ENCODE data around the gene KDM8. TPM values are rescaled to one million over a fixed set of nuclear protein-coding genes. Genes with fewer than 3 reads are reported as not detected.

The KDM8 gene
- total and polyA plus RNA-seq, 9 of the 15 experiments (the other 6 are each of a cell fraction or from before 2014, with no cell fraction given): 0.61 to 9.1 (median 5.4) TPM

GRCh38 chr16:27222249-27223225 lies 19.2 kb downstream of the KDM8 start:
- Histone ChIP-seq H3K9me3 (replicated peaks; ENCODE audit: control insufficient read depth, insufficient read depth, low read depth, low read length) (no peaks in the 10 kb centered on the region), H3K9ac (ENCODE audit: insufficient read depth in 1 of 2, low read depth in 2 of 2, low read length in 2 of 2) (peak overlapping the region in 1 of 2 experiments; percentile 42; a peak in 1 of 4 replicates), H3K79me2 (ENCODE audit: control insufficient read depth, insufficient read depth, low read length) (no peaks in the 10 kb centered on the region), H2AFZ (ENCODE audit: low read depth, low read length) (no peak overlapping the region), H3K9me1 (ENCODE audit: control insufficient read depth, insufficient read depth, low read length) (no peaks in the 10 kb centered on the region), H3K27ac (ENCODE audit: extremely low read depth, low read depth, low read length) (no peak overlapping the region; the same call in 2 of the 3 replicates), H3K4me2 (ENCODE audit: insufficient read depth, low read length) (no peak overlapping the region), H3K27me3 (ENCODE audit: control insufficient read depth in 2 of 2, insufficient read depth in 2 of 2, low read length in 2 of 2) (no peaks in the 10 kb centered on the region), H3K36me3 (ENCODE audit: control insufficient read depth, insufficient read depth, low read length) (peaks cover 9% of the 10 kb centered on the region; the same call in 2 of the 3 replicates), H3K4me1 (replicated peaks in 1 of 2; ENCODE audit: control insufficient read depth in 2 of 2, insufficient read depth in 2 of 2, low read length in 2 of 2) (peaks cover 0 to 18% of the 10 kb centered on the region in 2 experiments; a peak in 2 of 5 replicates), H4K20me1 (replicated peaks; ENCODE audit: control insufficient read depth, insufficient read depth, low read length) (no peaks in the 10 kb centered on the region), H3K4me3 (no peak overlapping the region)
- ChIA-PET POLR2A (interaction anchor here (0.7 to 1.2 kb wide), 2 partner anchors 29 to 150 kb away, joined by 3 read pairs; no protein-coding TSS in a partner anchor), CTCF (ENCODE audit: low intra/inter-chr PET ratio) (no interaction called here)
- intact Hi-C loops (cut with micrococcal nuclease) (no loop called here), in situ Hi-C loops (cut with MboI) (no loop called here)
- DNase-seq (ENCODE audit: extremely low read depth in 1 of 4, low spot score in 3 of 4) (no peak), FAIRE-seq (no peak), ATAC-seq (peak; percentile 35)
- WGBS (ENCODE audit: insufficient coverage, low coverage, missing lambda C conversion rate): 67% methylated on average over 26 of the region's 30 CpGs
- no TSS peak for BruUV-seq (replicated peaks)
- no peak for TF ChIP-seq NFE2 (IDR thresholded peaks at IDR 0.05; ENCODE audit: low read depth)
- no peak for TF ChIP-seq TBL1XR1 (IDR thresholded peaks at IDR 0.05; ENCODE audit: low read length in 2 of 2)
- no peak for TF ChIP-seq ELK3 (CRISPR knock-in tag; IDR thresholded peaks at IDR 0.05)
- no peak for TF ChIP-seq DLX4 (CRISPR knock-in tag; IDR thresholded peaks at IDR 0.05)
- TF ChIP-seq TRIM25 (IDR thresholded peaks at IDR 0.05; ENCODE audit: borderline replicate concordance): no peak
- TF ChIP-seq ZNF224 (CRISPR knock-in tag; IDR thresholded peaks at IDR 0.05): no peak
- TF ChIP-seq SNAPC5 (CRISPR knock-in tag; IDR thresholded peaks at IDR 0.05): no peak
- TF ChIP-seq KLF10 (CRISPR knock-in tag; IDR thresholded peaks at IDR 0.05): no peak
- no peak for TF ChIP-seq MCM3 (IDR thresholded peaks at IDR 0.05)
- no peak for TF ChIP-seq ZNF655 (CRISPR knock-in tag; IDR thresholded peaks at IDR 0.05)
- no peak for TF ChIP-seq SLC30A9 (CRISPR knock-in tag; IDR thresholded peaks at IDR 0.05)
- no peak for TF ChIP-seq CHD4 (IDR thresholded peaks at IDR 0.05; ENCODE audit: insufficient read depth, insufficient replicate concordance, low read depth, low read length, poor library complexity, severe bottlenecking)
- no peak for TF ChIP-seq RFX7 (CRISPR knock-in tag; IDR thresholded peaks at IDR 0.05)
- no peak; the same call in 1 of the 2 replicates for TF ChIP-seq POLR2G (IDR thresholded peaks at IDR 0.05; ENCODE audit: low read depth, low read length)
- no peak for TF ChIP-seq ELF4 (CRISPR knock-in tag; IDR thresholded peaks at IDR 0.05)
- TF ChIP-seq SPI1 (IDR thresholded peaks at IDR 0.05; ENCODE audit: borderline replicate concordance, low read depth, low read length): no peak

Measured in K562 (cell line).